ENCODE measurements around the gene SAMD7.

Gene SAMD7

GRCh38 chr3:169939320-169939719, 27.9 kb downstream of the SAMD7 start:
- TF ChIP-seq SIN3A (IDR thresholded peaks at IDR 0.05; ENCODE audit: borderline replicate concordance, insufficient read depth, low read length) (no peak), REST (IDR thresholded peaks at IDR 0.05; ENCODE audit: insufficient read depth in 1 of 2, low read depth in 2 of 2, low read length in 2 of 2) (no peak), FOXP2 (optimal IDR thresholded peaks at IDR 0.05; ENCODE audit: borderline replicate concordance, extremely low read depth, extremely low read length, insufficient read depth) (no peak), POLR2AphosphoS5 (IDR thresholded peaks at IDR 0.05; ENCODE audit: low read depth, low read length) (no peak), TAF1 (IDR thresholded peaks at IDR 0.05; ENCODE audit: borderline replicate concordance, insufficient read depth, low read length) (no peak)

- TF ChIP-seq FOXP2 (optimal IDR thresholded peaks at IDR 0.05; ENCODE audit: borderline replicate concordance, extremely low read depth, extremely low read length, insufficient read depth) (no peak), SIN3A (IDR thresholded peaks at IDR 0.05; ENCODE audit: borderline replicate concordance, insufficient read depth, low read length) (no peak), TAF1 (IDR thresholded peaks at IDR 0.05; ENCODE audit: borderline replicate concordance, insufficient read depth, low read length) (no peak), REST (IDR thresholded peaks at IDR 0.05; ENCODE audit: insufficient read depth in 1 of 2, low read depth in 2 of 2, low read length in 2 of 2) (no peak), POLR2AphosphoS5 (IDR thresholded peaks at IDR 0.05; ENCODE audit: low read depth, low read length) (no peak)
These were observed 28.4 kb downstream of the SAMD7 start for GRCh38 chr3:169939751-169940150.

DNA sequence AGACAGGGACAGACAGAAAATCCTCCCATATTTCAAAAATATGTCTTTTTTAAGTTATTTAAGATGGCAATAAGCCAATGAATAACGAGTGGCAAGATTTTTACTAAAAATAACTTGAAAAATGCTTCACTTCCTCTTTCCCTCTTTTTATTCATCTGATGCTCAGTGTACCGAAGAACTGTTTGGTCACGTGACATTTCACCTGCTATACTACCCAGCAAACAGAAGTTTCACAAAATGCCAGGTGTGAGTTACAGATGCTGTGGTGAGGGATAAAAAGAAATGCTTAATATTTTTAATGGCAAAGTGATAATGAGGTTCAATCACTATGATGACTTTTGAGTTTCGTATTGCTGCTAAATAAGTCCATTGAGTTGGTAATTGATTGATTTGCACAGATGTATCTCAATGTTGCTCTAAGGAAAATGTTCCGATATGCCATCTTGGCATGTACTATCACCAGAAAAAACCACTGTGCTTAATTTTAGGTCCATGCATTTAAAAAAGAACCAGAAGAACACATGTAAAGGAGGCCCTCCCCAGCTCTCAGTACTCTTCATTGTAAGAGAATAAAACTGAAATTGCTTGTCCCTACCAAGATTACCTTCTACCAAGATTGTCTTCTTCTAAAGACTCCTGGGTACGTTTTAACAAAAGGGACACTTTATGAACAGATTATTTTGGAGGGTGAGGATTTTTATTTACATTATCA, 29.3 kb downstream of the SAMD7 start:
- TF ChIP-seq POLR2AphosphoS5 (IDR thresholded peaks at IDR 0.05; ENCODE audit: low read depth, low read length) = no peak
- no peak for TF ChIP-seq SIN3A (IDR thresholded peaks at IDR 0.05; ENCODE audit: borderline replicate concordance, insufficient read depth, low read length)
- no peak for TF ChIP-seq FOXP2 (optimal IDR thresholded peaks at IDR 0.05; ENCODE audit: borderline replicate concordance, extremely low read depth, extremely low read length, insufficient read depth)
- TF ChIP-seq REST (IDR thresholded peaks at IDR 0.05; ENCODE audit: insufficient read depth in 1 of 2, low read depth in 2 of 2, low read length in 2 of 2) = no peak
- no peak for TF ChIP-seq TAF1 (IDR thresholded peaks at IDR 0.05; ENCODE audit: borderline replicate concordance, insufficient read depth, low read length)

GRCh38 chr3:169945313-169945712, 33.9 kb downstream of the SAMD7 start:
- no peak for TF ChIP-seq TAF1 (IDR thresholded peaks at IDR 0.05; ENCODE audit: borderline replicate concordance, insufficient read depth, low read length)
- TF ChIP-seq POLR2AphosphoS5 (IDR thresholded peaks at IDR 0.05; ENCODE audit: low read depth, low read length) = no peak
- no peak for TF ChIP-seq REST (IDR thresholded peaks at IDR 0.05; ENCODE audit: insufficient read depth in 1 of 2, low read depth in 2 of 2, low read length in 2 of 2)
- TF ChIP-seq SIN3A (IDR thresholded peaks at IDR 0.05; ENCODE audit: borderline replicate concordance, insufficient read depth, low read length) = no peak
- no peak for TF ChIP-seq FOXP2 (optimal IDR thresholded peaks at IDR 0.05; ENCODE audit: borderline replicate concordance, extremely low read depth, extremely low read length, insufficient read depth)
